Activated T-cell treated with anti-CD3 and anti-CD28 coated beads, Interleukin-2, amount 50 U/mL, for 24 hours (primary cell): ENCODE data around the gene PCNX4.
"Not testable (repeated sequence)": the region's sequence is repeated elsewhere in the genome, so short reads cannot be mapped to it uniquely, and the experiment has no call there.

Experiments
- DNase-seq: peaks from one replicate; pipeline ENCODE4 v3.0.0-alpha.2; 2020
- H3K27ac Mint-ChIP-seq: 2 replicates; pipeline ENCODE4 v1.8.0; 2020; ENCODE audit warnings: mild to moderate bottlenecking, mixed read lengths
- H3K27me3 Mint-ChIP-seq: 2 replicates; pipeline ENCODE4 v1.8.0; 2020; ENCODE audit warnings: mixed read lengths
- H3K36me3 Mint-ChIP-seq: 2 replicates; pipeline ENCODE4 v1.8.0; 2020; ENCODE audit warnings: low read depth, mixed read lengths
- H3K4me1 Mint-ChIP-seq: 2 replicates; pipeline ENCODE4 v1.8.0; 2020; ENCODE audit warnings: low read depth, mixed read lengths
- H3K4me3 Mint-ChIP-seq: 2 replicates; pipeline ENCODE4 v1.8.0; 2020; ENCODE audit warnings: mild to moderate bottlenecking, moderate library complexity, mixed read lengths
- H3K9me3 Mint-ChIP-seq: 2 replicates; pipeline ENCODE4 v1.8.0; 2020; ENCODE audit warnings: mixed read lengths

Gene PCNX4

GRCh38 chr14:60091550-60092525, at the start of gene PCNX4:
TSS of gene PCNX4 (plus strand) at chr14:60091923. CDS start at chr14:60107639, 15,716 bp downstream.
- Mint-ChIP-seq H3K27me3 (no peaks in the 10 kb centered on the region), H3K4me3 (peak within 1 kb of the TSS; percentile 97), H3K36me3 (peaks cover 44% of the 10 kb centered on the region), H3K27ac (peak within 1 kb of the TSS; percentile 96), H3K4me1 (peaks cover 39% of the 10 kb centered on the region), H3K9me3 (no peaks in the 10 kb centered on the region)
- DNase-seq, result peak; percentile 94

- not testable (repeated sequence) for H3K27ac Mint-ChIP-seq, H3K4me3 Mint-ChIP-seq, H3K36me3 Mint-ChIP-seq, DNase-seq
- H3K9me3 Mint-ChIP-seq, result peaks cover 18% of the 10 kb centered on the region
- peaks cover 21% of the 10 kb centered on the region for H3K27me3 Mint-ChIP-seq
- peaks cover 43% of the 10 kb centered on the region for H3K4me1 Mint-ChIP-seq
Measured at GRCh38 chr14:60047976-60048375, 43.7 kb upstream of the PCNX4 start.

GRCh38 chr14:60051721-60052221, 40.0 kb upstream of the PCNX4 start:
- Mint-ChIP-seq H3K9me3 (peaks cover 2% of the 10 kb centered on the region), H3K4me3 (no peak overlapping the region), H3K27ac (peak overlapping the region; percentile 22), H3K36me3 (no peaks in the 10 kb centered on the region), H3K4me1 (peaks cover 43% of the 10 kb centered on the region), H3K27me3 (peaks cover 6% of the 10 kb centered on the region)
- no peak for DNase-seq

- Mint-ChIP-seq H3K4me3 (no peak overlapping the region), H3K27me3 (peaks cover 6% of the 10 kb centered on the region), H3K4me1 (no peaks in the 10 kb centered on the region), H3K9me3 (no peaks in the 10 kb centered on the region), H3K36me3 (no peaks in the 10 kb centered on the region), H3K27ac (no peak overlapping the region)
- no peak for DNase-seq
Measured at GRCh38 chr14:60058087-60058486, 33.6 kb upstream of the PCNX4 start.

- H3K4me3 Mint-ChIP-seq, result no peak overlapping the region
Measured at GRCh38 chr14:60061371-60061770, 30.4 kb upstream of the PCNX4 start.

GRCh38 chr14:60064491-60065072, 27.1 kb upstream of the PCNX4 start:
- Mint-ChIP-seq H3K4me3 (no peak overlapping the region), H3K4me1 (no peaks in the 10 kb centered on the region), H3K27ac (no peak overlapping the region), H3K36me3 (no peaks in the 10 kb centered on the region), H3K9me3 (no peaks in the 10 kb centered on the region), H3K27me3 (peaks cover 6% of the 10 kb centered on the region)
- DNase-seq, result no peak

More at GRCh38 chr14:60061371-60061770, 30.4 kb upstream of the PCNX4 start:
- no peak for DNase-seq
- Mint-ChIP-seq H3K27me3 (peaks cover 6% of the 10 kb centered on the region), H3K4me1 (no peaks in the 10 kb centered on the region), H3K27ac (no peak overlapping the region), H3K9me3 (no peaks in the 10 kb centered on the region), H3K36me3 (no peaks in the 10 kb centered on the region)

- Mint-ChIP-seq H3K36me3 (no peaks in the 10 kb centered on the region), H3K4me3 (no peak overlapping the region), H3K27me3 (no peaks in the 10 kb centered on the region), H3K4me1 (no peaks in the 10 kb centered on the region), H3K27ac (no peak overlapping the region), H3K9me3 (no peaks in the 10 kb centered on the region)
- no peak for DNase-seq
Measured at GRCh38 chr14:60067882-60068281, 23.8 kb upstream of the PCNX4 start.

GRCh38 chr14:60079723-60080122, 12.0 kb upstream of the PCNX4 start:
- Mint-ChIP-seq H3K27me3 (peaks cover 17% of the 10 kb centered on the region), H3K9me3 (no peaks in the 10 kb centered on the region), H3K4me3 (no peak overlapping the region), H3K27ac (no peak overlapping the region), H3K36me3 (no peaks in the 10 kb centered on the region), H3K4me1 (no peaks in the 10 kb centered on the region)
- no peak for DNase-seq

- Mint-ChIP-seq H3K4me1 (no peaks in the 10 kb centered on the region), H3K4me3 (no peak overlapping the region), H3K27me3 (no peaks in the 10 kb centered on the region), H3K9me3 (no peaks in the 10 kb centered on the region), H3K36me3 (no peaks in the 10 kb centered on the region), H3K27ac (no peak overlapping the region)
- DNase-seq, result no peak
Measured at GRCh38 chr14:60085085-60085484, 6.6 kb upstream of the PCNX4 start.

- H3K36me3 Mint-ChIP-seq, result no peaks in the 10 kb centered on the region
- DNase-seq, result no peak
- peaks cover 3% of the 10 kb centered on the region for H3K4me1 Mint-ChIP-seq
- no peak overlapping the region for H3K4me3 Mint-ChIP-seq
- H3K9me3 Mint-ChIP-seq, result no peaks in the 10 kb centered on the region
- no peak overlapping the region for H3K27ac Mint-ChIP-seq
- H3K27me3 Mint-ChIP-seq, result no peaks in the 10 kb centered on the region
Measured at GRCh38 chr14:60085693-60086092, 6.0 kb upstream of the PCNX4 start.

- Mint-ChIP-seq H3K27ac (no peak overlapping the region), H3K9me3 (no peaks in the 10 kb centered on the region), H3K4me1 (peaks cover 7% of the 10 kb centered on the region), H3K4me3 (no peak overlapping the region), H3K27me3 (no peaks in the 10 kb centered on the region), H3K36me3 (peaks cover 12% of the 10 kb centered on the region)
- DNase-seq, result no peak
Measured at GRCh38 chr14:60087668-60088067, 4.1 kb upstream of the PCNX4 start.

- DNase-seq, result no peak
- Mint-ChIP-seq H3K4me3 (no peak overlapping the region), H3K27ac (no peak overlapping the region), H3K27me3 (no peaks in the 10 kb centered on the region), H3K4me1 (peaks cover 19% of the 10 kb centered on the region), H3K36me3 (peaks cover 26% of the 10 kb centered on the region), H3K9me3 (no peaks in the 10 kb centered on the region)
Measured at GRCh38 chr14:60089221-60089620, 2.5 kb upstream of the PCNX4 start.

- peaks cover 39% of the 10 kb centered on the region for H3K36me3 Mint-ChIP-seq
- peaks cover 36% of the 10 kb centered on the region for H3K4me1 Mint-ChIP-seq
- peak overlapping the region; percentile 96 for H3K27ac Mint-ChIP-seq
- no peaks in the 10 kb centered on the region for H3K9me3 Mint-ChIP-seq
- peak overlapping the region; percentile 97 for H3K4me3 Mint-ChIP-seq
- H3K27me3 Mint-ChIP-seq, result no peaks in the 10 kb centered on the region
- peak; percentile 46 for DNase-seq
Measured at GRCh38 chr14:60090864-60091519, 731 bp upstream of the PCNX4 start.

- Mint-ChIP-seq H3K4me1 (peaks cover 43% of the 10 kb centered on the region), H3K4me3 (peak overlapping the region; percentile 97)
- peak; percentile 37 for DNase-seq
Measured at GRCh38 chr14:60092526-60092920, 800 bp downstream of the PCNX4 start.

More at GRCh38 chr14:60092526-60092920, 800 bp downstream of the PCNX4 start:
- H3K27ac Mint-ChIP-seq, result peak overlapping the region; percentile 96
- H3K36me3 Mint-ChIP-seq, result peaks cover 51% of the 10 kb centered on the region
- no peaks in the 10 kb centered on the region for H3K9me3 Mint-ChIP-seq
- H3K27me3 Mint-ChIP-seq, result no peaks in the 10 kb centered on the region
